AG04450 (cell line): ENCODE results near the gene DYNLT4. TPM values are rescaled to one million over a fixed set of nuclear protein-coding genes. Genes with fewer than 3 reads are reported as not detected.
"Not testable (repeated sequence)": the region's sequence is repeated elsewhere in the genome, so short reads cannot be mapped to it uniquely, and the experiment has no call there.

Experiments used
- CTCF ChIA-PET: fragments of 300-600, 350-600 bp; formaldehyde crosslinking; extraction: SDS; loops from one replicate; lab custom pipeline; 2022; ENCODE audit warnings: antibody characterized with exemption, inconsistent platforms; lab: Charles Lee
- POLR2A ChIA-PET: fragments of 350-600 bp; formaldehyde crosslinking; extraction: SDS; loops from one replicate; lab custom pipeline; 2021; ENCODE audit warnings: antibody characterized with exemption, inconsistent platforms; lab: Yijun Ruan, JAX
- DNase-seq: peaks from one replicate; pipeline ENCODE4 v3.0.0-alpha.2; 2011; ENCODE audit warnings: low read depth, low spot score
- H3K27ac ChIP-seq: one replicate; pipeline ENCODE4 v1.5.1; 2012; ENCODE audit warnings: low read depth, low read length, control low read depth
- H3K27me3 ChIP-seq: one replicate; pipeline ENCODE4 v1.6.0; 2012; ENCODE audit warnings: low read length; ENCODE audit not compliant: control insufficient read depth, insufficient read depth
- H3K4me3 ChIP-seq: 2 replicates; pipeline ENCODE4 v1.5.1; 2011; ENCODE audit warnings: mild to moderate bottlenecking, low read depth, low read length, control low read depth
- H3K9me3 ChIP-seq: 2 replicates; pipeline ENCODE4 v1.5.1; 2012; ENCODE audit warnings: low read length; ENCODE audit not compliant: control insufficient read depth, insufficient read depth
- polyA plus RNA-seq: library from polyadenylated mRNA; depleted of rRNA; stranded (reverse); fragments of >200 nt; gene quantifications from 2 replicates; pipeline ENCODE4 v1.2.3, GENCODE V29; 2011
- TF ChIP-seq, protein P1 (sequence below): IDR thresholded peaks from 2 replicates; pipeline ENCODE4 v1.5.1; 2011; ENCODE audit warnings: low read depth, low read length, control low read depth, inconsistent platforms

DYNLT4 gene
- polyA plus RNA-seq, 1 experiment = not detected

DNA sequence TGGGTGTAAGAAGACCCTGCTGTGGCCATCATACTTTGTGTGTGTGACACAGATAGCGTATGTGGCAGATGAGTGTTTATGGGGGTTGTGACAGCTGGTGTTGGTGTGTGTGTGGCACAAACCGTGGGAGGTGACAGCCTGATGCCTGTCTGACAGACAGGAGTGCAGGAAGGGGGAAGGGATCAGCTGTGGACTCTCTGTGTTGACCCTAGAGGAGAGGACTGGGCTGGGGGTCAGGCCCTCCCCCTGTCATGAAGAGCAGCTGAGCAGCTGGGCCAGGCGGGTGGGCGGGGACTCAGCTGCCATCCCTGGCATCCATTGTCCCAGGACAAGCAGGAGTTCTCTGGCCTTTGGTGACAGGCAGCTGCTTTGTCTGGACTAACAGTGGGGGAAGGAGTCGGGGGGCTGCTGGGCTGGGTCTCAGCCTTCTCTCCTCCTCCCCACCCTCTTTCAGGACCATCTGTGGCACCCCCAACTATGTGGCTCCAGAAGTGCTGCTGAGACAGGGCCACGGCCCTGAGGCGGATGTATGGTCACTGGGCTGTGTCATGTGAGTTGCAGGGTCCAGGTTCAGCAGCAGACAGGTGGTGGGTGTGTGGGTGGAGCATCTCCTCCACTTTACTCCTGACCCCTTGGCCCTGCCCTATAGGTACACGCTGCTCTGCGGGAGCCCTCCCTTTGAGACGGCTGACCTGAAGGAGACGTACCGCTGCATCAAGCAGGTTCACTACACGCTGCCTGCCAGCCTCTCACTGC is 4.7 kb downstream of the DYNLT4 start:
- POLR2A ChIA-PET = interaction anchor here (0.8 kb wide), 2 partner anchors 17 to 21 kb away, joined by 3 read pairs; no protein-coding TSS in a partner anchor
- no peaks in the 10 kb centered on the region for H3K27me3 ChIP-seq
- CTCF ChIA-PET = no interaction called here
- no peaks in the 10 kb centered on the region; the same call in 1 of the 2 replicates for H3K9me3 ChIP-seq
- no peak for DNase-seq
- TF ChIP-seq, protein P1, sequence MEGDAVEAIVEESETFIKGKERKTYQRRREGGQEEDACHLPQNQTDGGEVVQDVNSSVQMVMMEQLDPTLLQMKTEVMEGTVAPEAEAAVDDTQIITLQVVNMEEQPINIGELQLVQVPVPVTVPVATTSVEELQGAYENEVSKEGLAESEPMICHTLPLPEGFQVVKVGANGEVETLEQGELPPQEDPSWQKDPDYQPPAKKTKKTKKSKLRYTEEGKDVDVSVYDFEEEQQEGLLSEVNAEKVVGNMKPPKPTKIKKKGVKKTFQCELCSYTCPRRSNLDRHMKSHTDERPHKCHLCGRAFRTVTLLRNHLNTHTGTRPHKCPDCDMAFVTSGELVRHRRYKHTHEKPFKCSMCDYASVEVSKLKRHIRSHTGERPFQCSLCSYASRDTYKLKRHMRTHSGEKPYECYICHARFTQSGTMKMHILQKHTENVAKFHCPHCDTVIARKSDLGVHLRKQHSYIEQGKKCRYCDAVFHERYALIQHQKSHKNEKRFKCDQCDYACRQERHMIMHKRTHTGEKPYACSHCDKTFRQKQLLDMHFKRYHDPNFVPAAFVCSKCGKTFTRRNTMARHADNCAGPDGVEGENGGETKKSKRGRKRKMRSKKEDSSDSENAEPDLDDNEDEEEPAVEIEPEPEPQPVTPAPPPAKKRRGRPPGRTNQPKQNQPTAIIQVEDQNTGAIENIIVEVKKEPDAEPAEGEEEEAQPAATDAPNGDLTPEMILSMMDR = no peak
- peak overlapping the region; percentile 77 for H3K4me3 ChIP-seq
- H3K27ac ChIP-seq = peak overlapping the region; percentile 11

DNA sequence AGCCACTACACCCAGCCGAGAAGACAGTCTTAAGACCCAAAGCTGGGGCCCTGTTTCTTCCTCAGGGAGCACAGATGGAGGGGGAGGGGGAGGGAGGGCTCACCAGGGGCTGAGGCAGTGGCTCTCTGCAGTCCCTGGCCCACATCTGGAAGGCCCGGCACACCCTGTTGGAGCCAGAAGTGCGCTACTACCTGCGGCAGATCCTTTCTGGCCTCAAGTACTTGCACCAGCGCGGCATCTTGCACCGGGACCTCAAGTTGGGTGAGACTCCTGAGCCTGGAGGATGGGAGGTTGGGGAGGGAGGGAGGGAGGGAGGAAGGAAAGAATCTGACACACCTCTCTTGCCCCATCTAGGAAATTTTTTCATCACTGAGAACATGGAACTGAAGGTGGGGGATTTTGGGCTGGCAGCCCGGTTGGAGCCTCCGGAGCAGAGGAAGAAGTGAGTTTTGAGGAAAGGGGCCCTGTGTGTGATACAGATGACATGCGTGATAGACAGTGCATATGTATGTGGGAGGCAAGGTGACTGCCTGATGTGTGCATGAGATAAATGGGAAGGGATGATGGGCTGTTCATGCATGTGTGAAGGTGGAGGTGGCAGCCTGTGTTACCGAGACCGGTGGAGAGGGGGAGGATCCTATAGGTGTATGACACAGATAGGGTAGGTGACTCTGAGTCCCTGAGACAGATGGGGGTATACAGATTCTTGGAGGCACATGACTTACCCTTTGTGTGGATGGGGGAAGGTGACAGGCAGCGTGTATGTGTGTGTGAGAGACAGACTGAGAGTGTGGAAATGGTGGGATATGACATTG is 5.5 kb downstream of the DYNLT4 start:
- ChIA-PET POLR2A (interaction anchor here (0.7 to 2.9 kb wide), 6 partner anchors 7 to 720 kb away, joined by 3 to 81 read pairs (median 12); partner anchors contain the start of genes BTBD19 and PRDX1), CTCF (interaction anchor here (1.8 kb wide), 1 partner anchor 7 kb away, joined by 20 read pairs; the partner anchor contains the start of gene BTBD19)
- H3K9me3 ChIP-seq = no peaks in the 10 kb centered on the region; the same call in 1 of the 2 replicates
- peak overlapping the region; percentile 77 for H3K4me3 ChIP-seq
- H3K27ac ChIP-seq = peak overlapping the region; percentile 11
- TF ChIP-seq, protein P1 = no peak
- DNase-seq = no peak
- no peaks in the 10 kb centered on the region for H3K27me3 ChIP-seq

DNA sequence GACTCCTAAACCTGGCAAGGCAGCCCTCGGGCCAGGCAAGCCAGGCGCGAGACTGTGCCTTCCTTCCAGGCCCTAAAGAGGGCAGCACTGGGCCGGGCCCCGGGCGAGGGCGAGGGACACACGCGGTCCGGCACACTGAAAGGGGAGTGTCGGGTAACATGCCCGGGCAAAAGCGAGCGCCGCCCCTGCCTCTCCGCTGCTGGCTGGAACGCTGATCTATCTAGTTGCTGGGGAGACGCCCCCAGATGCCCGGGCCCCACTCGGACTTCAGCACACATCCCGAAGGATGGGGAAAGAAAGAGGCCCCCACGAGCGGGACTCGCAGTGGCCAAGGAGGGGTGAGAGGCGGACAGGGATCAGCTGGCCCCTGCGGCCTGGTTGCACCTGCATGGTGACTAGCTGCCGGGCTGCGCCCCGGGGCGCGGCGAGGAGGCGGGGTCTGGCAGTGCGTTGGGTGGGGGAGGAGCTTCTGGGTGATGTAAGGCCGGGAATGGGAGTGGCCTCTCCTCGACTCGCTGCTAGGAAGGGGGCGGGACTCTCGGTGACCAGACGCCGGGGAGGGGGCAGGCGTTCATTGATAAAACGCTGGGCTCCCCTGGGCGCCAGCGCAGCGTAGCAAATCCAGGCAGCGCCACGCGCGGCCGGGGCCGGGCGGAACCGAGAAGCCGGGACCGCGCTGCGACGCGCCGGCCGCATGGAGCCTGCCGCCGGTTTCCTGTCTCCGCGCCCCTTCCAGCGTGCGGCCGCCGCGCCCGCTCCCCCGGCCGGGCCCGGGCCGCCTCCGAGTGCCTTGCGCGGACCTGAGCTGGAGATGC is 7.2 kb downstream of the DYNLT4 start, which contains the start of gene PLK3:
TSS of gene PLK3 (plus strand) at position 608 of the 815 bp plus-strand sequence. CDS start at position 695, 87 bp downstream.
- ChIA-PET POLR2A (interaction anchor here (0.6 to 2.9 kb wide), 22 partner anchors 9 to 722 kb away, joined by 3 to 81 read pairs (median 6); partner anchors contain the start of genes BTBD19, HECTD3, MUTYH and PRDX1), CTCF (interaction anchor here (0.6 to 1.8 kb wide), 19 partner anchors 9 to 497 kb away, joined by 3 to 20 read pairs (median 4); partner anchors contain the start of genes BEST4, BTBD19, EIF2B3 and RPS8)
- Histone ChIP-seq H3K4me3 (peak within 1 kb of the TSS; percentile 85), H3K9me3 (no peaks in the 10 kb centered on the region; the same call in 1 of the 2 replicates), H3K27ac (peak within 1 kb of the TSS; percentile 92), H3K27me3 (no peaks in the 10 kb centered on the region)
- DNase-seq = peak; percentile 95
- TF ChIP-seq, protein P1 = peak; percentile 93

DNA sequence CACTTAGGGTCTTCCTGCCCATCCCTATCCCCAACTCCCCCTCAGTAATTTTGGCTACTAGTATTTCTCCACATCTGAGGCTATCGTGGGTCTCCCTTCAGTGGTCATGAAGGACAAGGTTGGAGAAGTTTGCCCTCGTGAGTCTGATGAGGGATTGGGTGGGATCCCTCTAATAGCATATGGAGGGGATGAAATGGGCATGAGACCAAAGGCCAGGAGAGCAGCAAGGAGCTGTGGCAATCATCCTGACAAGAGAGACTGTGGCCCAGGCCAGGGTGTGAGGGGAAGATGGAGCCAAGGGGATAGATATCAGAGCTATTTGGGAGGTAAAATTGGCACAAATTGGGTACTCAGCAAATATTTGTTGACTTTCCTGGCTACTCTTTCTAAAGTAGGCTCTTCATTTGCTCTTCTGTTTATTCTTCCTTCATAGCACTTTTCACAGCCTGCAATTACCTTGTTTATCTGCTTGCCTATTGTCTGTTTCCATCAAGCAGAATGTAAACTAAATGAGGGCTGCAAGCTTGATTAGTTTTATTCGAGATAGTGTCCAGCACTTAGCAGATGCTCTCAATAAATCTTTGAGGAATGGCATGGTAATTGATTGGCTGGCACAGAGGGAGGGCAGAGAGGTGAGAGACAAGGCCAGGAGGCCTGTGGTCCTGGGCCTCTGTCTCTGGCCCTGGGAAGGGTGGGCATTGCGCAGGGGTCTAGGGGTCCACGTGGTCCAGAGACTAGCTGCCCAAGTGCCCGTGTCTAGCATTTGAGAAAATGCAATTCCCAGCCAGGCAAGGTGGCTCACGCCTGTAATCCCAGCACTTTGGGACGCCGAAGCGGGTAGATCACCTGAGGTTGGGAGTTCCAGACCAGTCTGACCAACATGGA is 8.4 kb downstream of the DYNLT4 start:
- H3K27ac ChIP-seq = no peak overlapping the region
- H3K4me3 ChIP-seq = no peak overlapping the region
- no peak for DNase-seq
- CTCF ChIA-PET = interaction anchor here (0.9 to 1.3 kb wide), 4 partner anchors 10 to 216 kb away, joined by 3 to 5 read pairs (median 4); partner anchors contain the start of gene BTBD19
- H3K27me3 ChIP-seq = no peaks in the 10 kb centered on the region
- TF ChIP-seq, protein P1 = no peak
- POLR2A ChIA-PET = interaction anchor here (2.2 to 2.9 kb wide), 2 partner anchors 20 to 23 kb away, joined by 23 to 81 read pairs; partner anchors contain the start of gene RPS8
- no peaks in the 10 kb centered on the region; the same call in 1 of the 2 replicates for H3K9me3 ChIP-seq

DNA sequence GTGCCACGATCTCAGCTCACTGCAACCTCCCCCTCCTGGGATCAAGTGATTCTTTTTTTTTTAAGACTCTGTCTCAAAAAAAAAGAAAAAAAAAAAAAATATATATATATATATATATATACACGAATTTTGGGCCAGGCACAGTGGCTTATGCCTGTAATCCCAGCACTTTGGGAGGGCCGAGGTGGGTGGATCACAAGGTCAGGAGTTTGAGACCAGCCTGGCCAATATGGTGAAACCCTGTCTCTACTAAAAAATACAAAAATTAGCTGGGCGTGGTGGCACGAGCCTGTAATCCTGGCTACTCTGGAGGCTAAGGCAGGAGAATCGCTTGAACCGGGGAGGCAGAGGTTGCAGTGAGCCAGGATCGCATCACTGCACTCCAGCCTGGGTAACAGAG is 9.3 kb downstream of the DYNLT4 start:
- H3K27me3 ChIP-seq, H3K4me3 ChIP-seq, POLR2A ChIA-PET, DNase-seq, H3K27ac ChIP-seq, H3K9me3 ChIP-seq: not testable (repeated sequence)
- CTCF ChIA-PET = interaction anchor here (0.6 kb wide), 2 partner anchors 10 to 65 kb away, joined by 3 read pairs; partner anchors contain the start of gene BTBD19
